Loucy (cell line): ENCODE results near the gene SPTSSB.

Experiments
- H2AFZ ChIP-seq: fragments of 200-600 bp; sonication (generic); 2 replicates; pipeline ENCODE4 v1.6.0; 2016; ENCODE audit warnings: antibody characterized with exemption, mild to moderate bottlenecking, low read length, moderate library complexity
- H3F3A ChIP-seq: fragments of 200-600 bp; 2 replicates; pipeline ENCODE4 v1.6.0; 2016; ENCODE audit warnings: antibody characterized with exemption, low read depth, mild to moderate bottlenecking
- H3K27me3 ChIP-seq: fragments of 200-600 bp; sonication (generic); 2 replicates; pipeline ENCODE4 v1.6.1; 2014; ENCODE audit warnings: low read length, mild to moderate bottlenecking; ENCODE audit not compliant: insufficient read depth, poor library complexity, severe bottlenecking
- H3K36me3 ChIP-seq: fragments of 200-600 bp; sonication (generic); 2 replicates; pipeline ENCODE4 v1.6.1; 2016; ENCODE audit warnings: low read length; ENCODE audit not compliant: insufficient read depth
- H3K4me1 ChIP-seq: fragments of 200-600 bp; sonication (generic); 2 replicates; pipeline ENCODE4 v1.5.1; 2014; ENCODE audit warnings: low read length, mild to moderate bottlenecking; ENCODE audit not compliant: insufficient read depth, poor library complexity, severe bottlenecking
- H3K4me2 ChIP-seq: fragments of 200-600 bp; sonication (generic); 2 replicates; pipeline ENCODE4 v1.6.0; 2014; ENCODE audit warnings: antibody characterized with exemption, low read length, low read depth, mild to moderate bottlenecking; ENCODE audit not compliant: poor library complexity, severe bottlenecking
- H3K4me3 ChIP-seq: fragments of 200-600 bp; sonication (generic); 2 replicates; pipeline ENCODE4 v1.5.1; 2014; ENCODE audit warnings: low read length, mild to moderate bottlenecking, mixed read lengths; ENCODE audit not compliant: poor library complexity, severe bottlenecking
- H3K79me2 ChIP-seq: fragments of 200-600 bp; sonication (generic); 2 replicates; pipeline ENCODE4 v1.6.1; 2014; ENCODE audit warnings: low read length; ENCODE audit not compliant: insufficient read depth
- H3K9ac ChIP-seq: fragments of 200-600 bp; sonication (generic); 2 replicates; pipeline ENCODE4 v1.6.0; 2014; ENCODE audit warnings: mild to moderate bottlenecking, low read depth, low read length, moderate library complexity; ENCODE audit not compliant: poor library complexity, severe bottlenecking
- H3K9me2 ChIP-seq: fragments of 200-600 bp; sonication (generic); replicated peaks from 2 replicates; pipeline ENCODE4 v1.6.1; 2016; ENCODE audit warnings: low read depth, low read length, mixed read lengths
- H3K9me3 ChIP-seq: fragments of 200-600 bp; sonication (generic); 2 replicates; pipeline ENCODE4 v1.6.1; 2014; ENCODE audit warnings: mild to moderate bottlenecking, antibody characterized with exemption, low read length, low read depth; ENCODE audit not compliant: insufficient read depth
- H4K20me1 ChIP-seq: fragments of 200-600 bp; sonication (generic); 2 replicates; pipeline ENCODE4 v1.6.0; 2014; ENCODE audit warnings: antibody characterized with exemption, low read length, mild to moderate bottlenecking; ENCODE audit not compliant: insufficient read depth, poor library complexity, severe bottlenecking
- CTCF ChIP-seq: fragments of 200-600 bp; sonication (generic); conservative IDR thresholded peaks from 2 replicates; pipeline ENCODE4 v1.5.1; 2014; ENCODE audit warnings: mild to moderate bottlenecking, antibody characterized with exemption, low read length
- EZH2phosphoT487 ChIP-seq: fragments of 200-600 bp; IDR thresholded peaks from 2 replicates; pipeline ENCODE4 v1.6.1; 2018; ENCODE audit warnings: antibody characterized with exemption, mild to moderate bottlenecking, moderate library complexity, borderline replicate concordance

SPTSSB gene

GRCh38 chr3:161296814-161297213 is 74.5 kb downstream of the SPTSSB start:
- no peak overlapping the region for H3K9ac ChIP-seq
- H3K79me2 ChIP-seq, result no peaks in the 10 kb centered on the region
- no peak overlapping the region for H3K4me3 ChIP-seq
- H3K4me1 ChIP-seq, result no peaks in the 10 kb centered on the region
- TF ChIP-seq EZH2phosphoT487, result no peak
- TF ChIP-seq CTCF, result no peak
- no peak overlapping the region for H3K4me2 ChIP-seq
- H4K20me1 ChIP-seq, result no peaks in the 10 kb centered on the region
- H3F3A ChIP-seq, result no peaks in the 10 kb centered on the region
- H2AFZ ChIP-seq, result no peak overlapping the region
- H3K36me3 ChIP-seq, result no peaks in the 10 kb centered on the region
- no peaks in the 10 kb centered on the region for H3K9me2 ChIP-seq
- H3K27me3 ChIP-seq, result peaks cover 4% of the 10 kb centered on the region
- peaks cover 22% of the 10 kb centered on the region; the same call in 1 of the 2 replicates for H3K9me3 ChIP-seq

- Histone ChIP-seq H2AFZ (no peak overlapping the region), H4K20me1 (no peaks in the 10 kb centered on the region), H3K4me3 (no peak overlapping the region), H3K27me3 (peaks cover 4% of the 10 kb centered on the region), H3K9ac (no peak overlapping the region), H3F3A (no peaks in the 10 kb centered on the region), H3K79me2 (no peaks in the 10 kb centered on the region), H3K9me2 (no peaks in the 10 kb centered on the region), H3K4me1 (no peaks in the 10 kb centered on the region), H3K36me3 (no peaks in the 10 kb centered on the region), H3K9me3 (peaks cover 22% of the 10 kb centered on the region; the same call in 1 of the 2 replicates), H3K4me2 (no peak overlapping the region)
- TF ChIP-seq EZH2phosphoT487 (no peak), CTCF (no peak)
Observed at GRCh38 chr3:161295325-161295724, 76.0 kb downstream of the SPTSSB start.
